WTC11 (cell line): ENCODE data around the gene GPR143. TPM values are rescaled to one million over a fixed set of nuclear protein-coding genes. Genes with fewer than 3 reads are reported as not detected.

Experiments
- ATAC-seq: fragments of 200-7000 bp; cut with Tn5 transposase; 2 replicates; pipeline ENCODE4 v1.10.0; 2021; ENCODE audit warnings: mild to moderate bottlenecking, moderate library complexity
- CTCF ChIA-PET: fragments of 300-600 bp; sonication (Branson Sonifier 250); formaldehyde crosslinking; loops from one replicate; lab custom pipeline; 2021; ENCODE audit warnings: antibody characterized with exemption; lab: Charles Lee
- POLR2A ChIA-PET: fragments of 350-600 bp; sonication (Branson Sonifier 250); formaldehyde crosslinking; loops from one replicate; lab custom pipeline; 2021; ENCODE audit warnings: antibody characterized with exemption; lab: Charles Lee
- DNase-seq: peaks from one replicate; pipeline ENCODE4 v3.0.0; 2021; ENCODE audit warnings: low spot score
- H3K27ac Mint-ChIP-seq: 2 replicates; pipeline ENCODE4 v1.8.0; 2021; ENCODE audit warnings: mixed read lengths
- H3K27me3 Mint-ChIP-seq: 2 replicates; pipeline ENCODE4 v1.8.0; 2021; ENCODE audit warnings: low read depth, mild to moderate bottlenecking, moderate library complexity, mixed read lengths
- H3K36me3 Mint-ChIP-seq: 2 replicates; pipeline ENCODE4 v1.8.0; 2021; ENCODE audit warnings: mixed read lengths
- H3K4me1 Mint-ChIP-seq: 2 replicates; pipeline ENCODE4 v1.8.0; 2022; ENCODE audit warnings: mixed read lengths
- H3K4me3 Mint-ChIP-seq: 2 replicates; pipeline ENCODE4 v1.8.0; 2021; ENCODE audit warnings: mild to moderate bottlenecking, moderate library complexity, mixed read lengths
- H3K9me3 Mint-ChIP-seq: 2 replicates; pipeline ENCODE4 v1.8.0; 2021; ENCODE audit warnings: mixed read lengths
- FOXJ3 ChIP-seq: sonication (generic); formaldehyde crosslinking; IDR thresholded peaks from 2 replicates; pipeline ENCODE4 v1.9.0; 2021; ENCODE audit warnings: missing genetic modification reagents, mild to moderate bottlenecking, borderline replicate concordance
- GTF2I ChIP-seq: fragments of 250-450 bp; sonication (Bioruptor Pico); conservative IDR thresholded peaks from 2 replicates; pipeline ENCODE4 v1.4.0; 2021; ENCODE audit warnings: mild to moderate bottlenecking
- MYBL2 ChIP-seq: sonication (generic); formaldehyde crosslinking; IDR thresholded peaks from 2 replicates; pipeline ENCODE4 v1.8.1; 2023; ENCODE audit warnings: mild to moderate bottlenecking, moderate library complexity, missing genetic modification reagents
- NFE2L1 ChIP-seq: sonication (generic); formaldehyde crosslinking; IDR thresholded peaks from 2 replicates; pipeline ENCODE4 v1.8.1; 2023; ENCODE audit warnings: missing genetic modification reagents
- SMAD3 ChIP-seq: sonication (generic); formaldehyde crosslinking; IDR thresholded peaks from 2 replicates; pipeline ENCODE4 v1.8.0; 2022; ENCODE audit warnings: missing genetic modification reagents, mild to moderate bottlenecking, borderline replicate concordance
- TCF7 ChIP-seq: sonication (generic); formaldehyde crosslinking; IDR thresholded peaks from 2 replicates; pipeline ENCODE4 v1.8.0; 2022; ENCODE audit warnings: mild to moderate bottlenecking, low read depth, missing genetic modification reagents, moderate library complexity
- ZBTB21 ChIP-seq: sonication (generic); formaldehyde crosslinking; IDR thresholded peaks from 2 replicates; pipeline ENCODE4 v1.8.1; 2023; ENCODE audit warnings: mild to moderate bottlenecking, missing genetic modification reagents, borderline replicate concordance
- ZNF219 ChIP-seq: sonication (generic); formaldehyde crosslinking; IDR thresholded peaks from 2 replicates; pipeline ENCODE4 v1.8.0; 2023; ENCODE audit warnings: missing genetic modification reagents, mild to moderate bottlenecking, borderline replicate concordance
- ZNF263 ChIP-seq: sonication (generic); formaldehyde crosslinking; IDR thresholded peaks from 2 replicates; pipeline ENCODE4 v1.8.1; 2022; ENCODE audit warnings: low read depth, mild to moderate bottlenecking, moderate library complexity, missing genetic modification reagents
- total RNA-seq: library from RNA; stranded (reverse); gene quantifications from 3 replicates; pipeline ENCODE4 v1.2.3, GENCODE V29; 2021
- TF ChIP-seq, protein P1 (sequence below): sonication (generic); formaldehyde crosslinking; IDR thresholded peaks from 2 replicates; pipeline ENCODE4 v1.8.1; 2022; ENCODE audit warnings: low read depth, mild to moderate bottlenecking, moderate library complexity, missing genetic modification reagents, borderline replicate concordance
- TF ChIP-seq, protein P2 (sequence below): sonication (generic); formaldehyde crosslinking; IDR thresholded peaks from 2 replicates; pipeline ENCODE4 v1.8.1; 2022; ENCODE audit warnings: missing genetic modification reagents, borderline replicate concordance
- TF ChIP-seq, protein P3 (sequence below): fragments of 200-600 bp; IDR thresholded peaks from 2 replicates; pipeline ENCODE4 v1.8.0; 2022; ENCODE audit warnings: antibody characterized with exemption
- TF ChIP-seq, protein P4 (sequence below): sonication (generic); formaldehyde crosslinking; IDR thresholded peaks from 2 replicates; pipeline ENCODE4 v1.8.0; 2023; ENCODE audit warnings: missing genetic modification reagents, mild to moderate bottlenecking, borderline replicate concordance
- TF ChIP-seq, protein P5 (sequence below): sonication (generic); formaldehyde crosslinking; IDR thresholded peaks from 2 replicates; pipeline ENCODE4 v1.8.1; 2023; ENCODE audit warnings: mild to moderate bottlenecking, missing genetic modification reagents, moderate library complexity
- TF ChIP-seq, protein P6 (sequence below): sonication (generic); formaldehyde crosslinking; IDR thresholded peaks from 2 replicates; pipeline ENCODE4 v1.8.0; 2022; ENCODE audit warnings: missing genetic modification reagents
- TF ChIP-seq, protein P7 (sequence below): sonication (generic); formaldehyde crosslinking; IDR thresholded peaks from 2 replicates; pipeline ENCODE4 v1.8.1; 2023; ENCODE audit warnings: mild to moderate bottlenecking, moderate library complexity, missing genetic modification reagents
- TF ChIP-seq, protein P8 (sequence below): sonication (generic); formaldehyde crosslinking; IDR thresholded peaks from 2 replicates; pipeline ENCODE4 v1.8.1; 2023; ENCODE audit warnings: mild to moderate bottlenecking, missing genetic modification reagents, moderate library complexity

The GPR143 gene
- total RNA-seq, 1 experiment from 2014 or later: 18.3 TPM

DNA sequence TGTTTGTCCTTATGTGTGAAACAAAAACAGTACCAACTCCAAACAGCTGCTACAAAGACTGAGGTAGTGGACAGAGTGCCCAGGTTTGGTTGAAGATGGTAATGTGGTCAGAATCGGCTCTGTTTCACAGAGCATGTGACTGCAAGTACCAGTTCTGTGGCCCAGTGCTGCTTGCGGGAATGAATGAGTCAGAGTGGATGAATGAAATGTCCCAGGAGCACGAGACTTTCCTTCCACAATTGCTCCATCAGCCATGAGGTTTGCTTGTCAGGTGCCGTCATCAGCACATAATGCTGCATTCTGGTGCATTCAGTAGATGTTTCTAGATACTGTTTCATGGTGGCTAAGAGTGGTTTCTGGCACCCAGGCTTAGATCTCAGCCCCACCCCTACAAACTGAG lies 84.2 kb downstream of the GPR143 start (continued):
- TF ChIP-seq, protein P1, sequence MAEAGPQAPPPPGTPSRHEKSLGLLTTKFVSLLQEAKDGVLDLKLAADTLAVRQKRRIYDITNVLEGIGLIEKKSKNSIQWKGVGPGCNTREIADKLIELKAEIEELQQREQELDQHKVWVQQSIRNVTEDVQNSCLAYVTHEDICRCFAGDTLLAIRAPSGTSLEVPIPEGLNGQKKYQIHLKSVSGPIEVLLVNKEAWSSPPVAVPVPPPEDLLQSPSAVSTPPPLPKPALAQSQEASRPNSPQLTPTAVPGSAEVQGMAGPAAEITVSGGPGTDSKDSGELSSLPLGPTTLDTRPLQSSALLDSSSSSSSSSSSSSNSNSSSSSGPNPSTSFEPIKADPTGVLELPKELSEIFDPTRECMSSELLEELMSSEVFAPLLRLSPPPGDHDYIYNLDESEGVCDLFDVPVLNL (CRISPR knock-in tag): no peak
- TF ChIP-seq ZBTB21 (CRISPR knock-in tag) (no peak), FOXJ3 (CRISPR knock-in tag) (no peak), ZNF219 (no peak)
- TF ChIP-seq, protein P2, sequence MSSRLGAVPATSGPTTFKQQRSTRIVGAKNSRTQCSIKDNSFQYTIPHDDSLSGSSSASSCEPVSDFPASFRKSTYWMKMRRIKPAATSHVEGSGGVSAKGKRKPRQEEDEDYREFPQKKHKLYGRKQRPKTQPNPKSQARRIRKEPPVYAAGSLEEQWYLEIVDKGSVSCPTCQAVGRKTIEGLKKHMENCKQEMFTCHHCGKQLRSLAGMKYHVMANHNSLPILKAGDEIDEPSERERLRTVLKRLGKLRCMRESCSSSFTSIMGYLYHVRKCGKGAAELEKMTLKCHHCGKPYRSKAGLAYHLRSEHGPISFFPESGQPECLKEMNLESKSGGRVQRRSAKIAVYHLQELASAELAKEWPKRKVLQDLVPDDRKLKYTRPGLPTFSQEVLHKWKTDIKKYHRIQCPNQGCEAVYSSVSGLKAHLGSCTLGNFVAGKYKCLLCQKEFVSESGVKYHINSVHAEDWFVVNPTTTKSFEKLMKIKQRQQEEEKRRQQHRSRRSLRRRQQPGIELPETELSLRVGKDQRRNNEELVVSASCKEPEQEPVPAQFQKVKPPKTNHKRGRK (CRISPR knock-in tag): no peak
- TF ChIP-seq, protein P3, sequence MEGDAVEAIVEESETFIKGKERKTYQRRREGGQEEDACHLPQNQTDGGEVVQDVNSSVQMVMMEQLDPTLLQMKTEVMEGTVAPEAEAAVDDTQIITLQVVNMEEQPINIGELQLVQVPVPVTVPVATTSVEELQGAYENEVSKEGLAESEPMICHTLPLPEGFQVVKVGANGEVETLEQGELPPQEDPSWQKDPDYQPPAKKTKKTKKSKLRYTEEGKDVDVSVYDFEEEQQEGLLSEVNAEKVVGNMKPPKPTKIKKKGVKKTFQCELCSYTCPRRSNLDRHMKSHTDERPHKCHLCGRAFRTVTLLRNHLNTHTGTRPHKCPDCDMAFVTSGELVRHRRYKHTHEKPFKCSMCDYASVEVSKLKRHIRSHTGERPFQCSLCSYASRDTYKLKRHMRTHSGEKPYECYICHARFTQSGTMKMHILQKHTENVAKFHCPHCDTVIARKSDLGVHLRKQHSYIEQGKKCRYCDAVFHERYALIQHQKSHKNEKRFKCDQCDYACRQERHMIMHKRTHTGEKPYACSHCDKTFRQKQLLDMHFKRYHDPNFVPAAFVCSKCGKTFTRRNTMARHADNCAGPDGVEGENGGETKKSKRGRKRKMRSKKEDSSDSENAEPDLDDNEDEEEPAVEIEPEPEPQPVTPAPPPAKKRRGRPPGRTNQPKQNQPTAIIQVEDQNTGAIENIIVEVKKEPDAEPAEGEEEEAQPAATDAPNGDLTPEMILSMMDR: no peak

DNA sequence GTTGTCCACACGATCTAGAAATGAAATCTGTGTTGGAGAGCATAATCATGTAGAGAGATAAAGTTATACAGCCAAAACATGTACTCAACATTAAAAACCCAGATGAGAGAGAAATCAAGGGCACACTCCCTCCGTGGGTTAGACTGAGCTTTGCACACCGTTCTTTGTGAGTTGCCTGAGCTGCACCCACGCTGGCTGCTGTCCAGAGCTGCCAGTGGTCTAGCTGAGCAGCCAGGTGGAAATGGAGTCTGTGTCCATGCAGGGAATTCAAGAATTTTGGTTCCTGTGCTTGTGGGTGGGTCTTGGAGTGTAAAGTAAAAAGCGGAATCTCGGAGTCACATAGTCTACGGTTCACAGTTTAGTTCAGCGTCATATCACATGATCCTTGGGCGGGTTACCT lies 84.6 kb downstream of the GPR143 start:
- ChIA-PET POLR2A (no interaction called here), CTCF (no interaction called here)
- H3K4me3 Mint-ChIP-seq: no peak overlapping the region
- H3K27ac Mint-ChIP-seq: no peak overlapping the region
- ATAC-seq (no peak), DNase-seq (no peak)
- H3K27me3 Mint-ChIP-seq: no peaks in the 10 kb centered on the region; the same call in 1 of the 2 replicates
- H3K4me1 Mint-ChIP-seq: peaks cover 10% of the 10 kb centered on the region
- H3K9me3 Mint-ChIP-seq: 0 out of 2 replicates have a peak, but pooled peaks cover 4% of the 10 kb centered on the region
- H3K36me3 Mint-ChIP-seq: peaks cover 6% of the 10 kb centered on the region
- TF ChIP-seq FOXJ3 (CRISPR knock-in tag) (no peak), ZNF263 (no peak), SMAD3 (no peak), NFE2L1 (CRISPR knock-in tag) (no peak), TCF7 (CRISPR knock-in tag) (no peak), MYBL2 (CRISPR knock-in tag) (no peak), GTF2I (CRISPR knock-in tag) (no peak)
- TF ChIP-seq, protein P4, sequence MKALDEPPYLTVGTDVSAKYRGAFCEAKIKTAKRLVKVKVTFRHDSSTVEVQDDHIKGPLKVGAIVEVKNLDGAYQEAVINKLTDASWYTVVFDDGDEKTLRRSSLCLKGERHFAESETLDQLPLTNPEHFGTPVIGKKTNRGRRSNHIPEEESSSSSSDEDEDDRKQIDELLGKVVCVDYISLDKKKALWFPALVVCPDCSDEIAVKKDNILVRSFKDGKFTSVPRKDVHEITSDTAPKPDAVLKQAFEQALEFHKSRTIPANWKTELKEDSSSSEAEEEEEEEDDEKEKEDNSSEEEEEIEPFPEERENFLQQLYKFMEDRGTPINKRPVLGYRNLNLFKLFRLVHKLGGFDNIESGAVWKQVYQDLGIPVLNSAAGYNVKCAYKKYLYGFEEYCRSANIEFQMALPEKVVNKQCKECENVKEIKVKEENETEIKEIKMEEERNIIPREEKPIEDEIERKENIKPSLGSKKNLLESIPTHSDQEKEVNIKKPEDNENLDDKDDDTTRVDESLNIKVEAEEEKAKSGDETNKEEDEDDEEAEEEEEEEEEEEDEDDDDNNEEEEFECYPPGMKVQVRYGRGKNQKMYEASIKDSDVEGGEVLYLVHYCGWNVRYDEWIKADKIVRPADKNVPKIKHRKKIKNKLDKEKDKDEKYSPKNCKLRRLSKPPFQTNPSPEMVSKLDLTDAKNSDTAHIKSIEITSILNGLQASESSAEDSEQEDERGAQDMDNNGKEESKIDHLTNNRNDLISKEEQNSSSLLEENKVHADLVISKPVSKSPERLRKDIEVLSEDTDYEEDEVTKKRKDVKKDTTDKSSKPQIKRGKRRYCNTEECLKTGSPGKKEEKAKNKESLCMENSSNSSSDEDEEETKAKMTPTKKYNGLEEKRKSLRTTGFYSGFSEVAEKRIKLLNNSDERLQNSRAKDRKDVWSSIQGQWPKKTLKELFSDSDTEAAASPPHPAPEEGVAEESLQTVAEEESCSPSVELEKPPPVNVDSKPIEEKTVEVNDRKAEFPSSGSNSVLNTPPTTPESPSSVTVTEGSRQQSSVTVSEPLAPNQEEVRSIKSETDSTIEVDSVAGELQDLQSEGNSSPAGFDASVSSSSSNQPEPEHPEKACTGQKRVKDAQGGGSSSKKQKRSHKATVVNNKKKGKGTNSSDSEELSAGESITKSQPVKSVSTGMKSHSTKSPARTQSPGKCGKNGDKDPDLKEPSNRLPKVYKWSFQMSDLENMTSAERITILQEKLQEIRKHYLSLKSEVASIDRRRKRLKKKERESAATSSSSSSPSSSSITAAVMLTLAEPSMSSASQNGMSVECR (CRISPR knock-in tag): no peak
- TF ChIP-seq, protein P5, sequence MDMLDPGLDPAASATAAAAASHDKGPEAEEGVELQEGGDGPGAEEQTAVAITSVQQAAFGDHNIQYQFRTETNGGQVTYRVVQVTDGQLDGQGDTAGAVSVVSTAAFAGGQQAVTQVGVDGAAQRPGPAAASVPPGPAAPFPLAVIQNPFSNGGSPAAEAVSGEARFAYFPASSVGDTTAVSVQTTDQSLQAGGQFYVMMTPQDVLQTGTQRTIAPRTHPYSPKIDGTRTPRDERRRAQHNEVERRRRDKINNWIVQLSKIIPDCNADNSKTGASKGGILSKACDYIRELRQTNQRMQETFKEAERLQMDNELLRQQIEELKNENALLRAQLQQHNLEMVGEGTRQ: no peak
- TF ChIP-seq, protein P2 (CRISPR knock-in tag): no peak
- TF ChIP-seq, protein P6, sequence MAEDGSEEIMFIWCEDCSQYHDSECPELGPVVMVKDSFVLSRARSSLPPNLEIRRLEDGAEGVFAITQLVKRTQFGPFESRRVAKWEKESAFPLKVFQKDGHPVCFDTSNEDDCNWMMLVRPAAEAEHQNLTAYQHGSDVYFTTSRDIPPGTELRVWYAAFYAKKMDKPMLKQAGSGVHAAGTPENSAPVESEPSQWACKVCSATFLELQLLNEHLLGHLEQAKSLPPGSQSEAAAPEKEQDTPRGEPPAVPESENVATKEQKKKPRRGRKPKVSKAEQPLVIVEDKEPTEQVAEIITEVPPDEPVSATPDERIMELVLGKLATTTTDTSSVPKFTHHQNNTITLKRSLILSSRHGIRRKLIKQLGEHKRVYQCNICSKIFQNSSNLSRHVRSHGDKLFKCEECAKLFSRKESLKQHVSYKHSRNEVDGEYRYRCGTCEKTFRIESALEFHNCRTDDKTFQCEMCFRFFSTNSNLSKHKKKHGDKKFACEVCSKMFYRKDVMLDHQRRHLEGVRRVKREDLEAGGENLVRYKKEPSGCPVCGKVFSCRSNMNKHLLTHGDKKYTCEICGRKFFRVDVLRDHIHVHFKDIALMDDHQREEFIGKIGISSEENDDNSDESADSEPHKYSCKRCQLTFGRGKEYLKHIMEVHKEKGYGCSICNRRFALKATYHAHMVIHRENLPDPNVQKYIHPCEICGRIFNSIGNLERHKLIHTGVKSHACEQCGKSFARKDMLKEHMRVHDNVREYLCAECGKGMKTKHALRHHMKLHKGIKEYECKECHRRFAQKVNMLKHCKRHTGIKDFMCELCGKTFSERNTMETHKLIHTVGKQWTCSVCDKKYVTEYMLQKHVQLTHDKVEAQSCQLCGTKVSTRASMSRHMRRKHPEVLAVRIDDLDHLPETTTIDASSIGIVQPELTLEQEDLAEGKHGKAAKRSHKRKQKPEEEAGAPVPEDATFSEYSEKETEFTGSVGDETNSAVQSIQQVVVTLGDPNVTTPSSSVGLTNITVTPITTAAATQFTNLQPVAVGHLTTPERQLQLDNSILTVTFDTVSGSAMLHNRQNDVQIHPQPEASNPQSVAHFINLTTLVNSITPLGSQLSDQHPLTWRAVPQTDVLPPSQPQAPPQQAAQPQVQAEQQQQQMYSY: no peak
- TF ChIP-seq, protein P7, sequence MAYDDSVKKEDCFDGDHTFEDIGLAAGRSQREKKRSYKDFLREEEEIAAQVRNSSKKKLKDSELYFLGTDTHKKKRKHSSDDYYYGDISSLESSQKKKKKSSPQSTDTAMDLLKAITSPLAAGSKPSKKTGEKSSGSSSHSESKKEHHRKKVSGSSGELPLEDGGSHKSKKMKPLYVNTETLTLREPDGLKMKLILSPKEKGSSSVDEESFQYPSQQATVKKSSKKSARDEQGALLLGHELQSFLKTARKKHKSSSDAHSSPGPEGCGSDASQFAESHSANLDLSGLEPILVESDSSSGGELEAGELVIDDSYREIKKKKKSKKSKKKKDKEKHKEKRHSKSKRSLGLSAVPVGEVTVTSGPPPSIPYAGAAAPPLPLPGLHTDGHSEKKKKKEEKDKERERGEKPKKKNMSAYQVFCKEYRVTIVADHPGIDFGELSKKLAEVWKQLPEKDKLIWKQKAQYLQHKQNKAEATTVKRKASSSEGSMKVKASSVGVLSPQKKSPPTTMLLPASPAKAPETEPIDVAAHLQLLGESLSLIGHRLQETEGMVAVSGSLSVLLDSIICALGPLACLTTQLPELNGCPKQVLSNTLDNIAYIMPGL: no peak
- TF ChIP-seq, protein P8, sequence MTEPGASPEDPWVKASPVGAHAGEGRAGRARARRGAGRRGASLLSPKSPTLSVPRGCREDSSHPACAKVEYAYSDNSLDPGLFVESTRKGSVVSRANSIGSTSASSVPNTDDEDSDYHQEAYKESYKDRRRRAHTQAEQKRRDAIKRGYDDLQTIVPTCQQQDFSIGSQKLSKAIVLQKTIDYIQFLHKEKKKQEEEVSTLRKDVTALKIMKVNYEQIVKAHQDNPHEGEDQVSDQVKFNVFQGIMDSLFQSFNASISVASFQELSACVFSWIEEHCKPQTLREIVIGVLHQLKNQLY (CRISPR knock-in tag): no peak
